Measurements from ENCODE around the gene TNFSF12. TPM values are rescaled to one million over a fixed set of nuclear protein-coding genes. Genes with fewer than 3 reads are reported as not detected.
"Not testable (repeated sequence)": the region's sequence is repeated elsewhere in the genome, so short reads cannot be mapped to it uniquely, and the experiment has no call there.

TNFSF12 gene
- total and polyA plus RNA-seq, 7 donors = 18.0 to 122 (median 60.1) TPM

GRCh38 chr17:7590743-7591142 lies 41.9 kb downstream of the TNFSF12 start:
- peaks cover 0 to 36% (median 26%) of the 10 kb centered on the region in 4 donors for H3K4me1 ChIP-seq
- 86 to 88% methylated on average over 4 of the region's 4 CpGs for WGBS, 2 donors
- no peak overlapping the region for H3K4me3 ChIP-seq
- no peaks in the 10 kb centered on the region for H3K27me3 ChIP-seq
- intact Hi-C loops (cut with DNase I) = no loop called here
- no peak for DNase-seq
- H3K9me3 ChIP-seq = no peaks in the 10 kb centered on the region
- no peak overlapping the region for H3K27ac ChIP-seq
- peaks cover 30 to 60% (median 49%) of the 10 kb centered on the region in 4 donors for H3K36me3 ChIP-seq
- TF ChIP-seq POLR2AphosphoS5 (IDR thresholded peaks at IDR 0.05) = no peak
- TF ChIP-seq, protein P1, sequence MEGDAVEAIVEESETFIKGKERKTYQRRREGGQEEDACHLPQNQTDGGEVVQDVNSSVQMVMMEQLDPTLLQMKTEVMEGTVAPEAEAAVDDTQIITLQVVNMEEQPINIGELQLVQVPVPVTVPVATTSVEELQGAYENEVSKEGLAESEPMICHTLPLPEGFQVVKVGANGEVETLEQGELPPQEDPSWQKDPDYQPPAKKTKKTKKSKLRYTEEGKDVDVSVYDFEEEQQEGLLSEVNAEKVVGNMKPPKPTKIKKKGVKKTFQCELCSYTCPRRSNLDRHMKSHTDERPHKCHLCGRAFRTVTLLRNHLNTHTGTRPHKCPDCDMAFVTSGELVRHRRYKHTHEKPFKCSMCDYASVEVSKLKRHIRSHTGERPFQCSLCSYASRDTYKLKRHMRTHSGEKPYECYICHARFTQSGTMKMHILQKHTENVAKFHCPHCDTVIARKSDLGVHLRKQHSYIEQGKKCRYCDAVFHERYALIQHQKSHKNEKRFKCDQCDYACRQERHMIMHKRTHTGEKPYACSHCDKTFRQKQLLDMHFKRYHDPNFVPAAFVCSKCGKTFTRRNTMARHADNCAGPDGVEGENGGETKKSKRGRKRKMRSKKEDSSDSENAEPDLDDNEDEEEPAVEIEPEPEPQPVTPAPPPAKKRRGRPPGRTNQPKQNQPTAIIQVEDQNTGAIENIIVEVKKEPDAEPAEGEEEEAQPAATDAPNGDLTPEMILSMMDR (IDR thresholded peaks at IDR 0.05) = no peak
- TF ChIP-seq EP300 (IDR thresholded peaks at IDR 0.05) = no peak
- TF ChIP-seq POLR2A (IDR thresholded peaks at IDR 0.05) = no peak

DNA sequence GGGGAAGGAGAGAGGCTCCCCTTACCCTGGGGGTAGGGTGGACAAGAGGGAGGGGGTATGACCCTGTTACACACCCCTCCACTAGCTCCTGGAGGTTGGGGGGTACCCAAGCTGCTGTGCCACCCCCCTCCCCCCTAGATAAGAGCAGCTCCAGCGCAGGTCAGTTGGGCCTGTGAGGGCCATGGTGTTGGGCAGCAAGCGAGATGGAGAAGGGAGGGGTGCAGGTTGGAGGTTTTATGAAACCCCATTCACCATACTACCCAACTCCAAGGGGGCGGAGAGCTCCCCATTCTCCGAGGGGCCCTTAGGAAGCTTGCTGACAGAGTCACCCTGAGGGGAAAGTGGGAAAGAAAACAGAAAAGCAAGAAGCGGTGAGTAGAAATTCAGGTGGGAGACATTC lies 42.7 kb downstream of the TNFSF12 start:
- H3K27ac ChIP-seq = no peak overlapping the region
- peaks cover 0 to 35% (median 25%) of the 10 kb centered on the region in 4 donors for H3K4me1 ChIP-seq
- H3K27me3 ChIP-seq = no peaks in the 10 kb centered on the region
- DNase-seq = no peak
- H3K4me3 ChIP-seq = no peak overlapping the region
- peaks cover 30 to 67% (median 57%) of the 10 kb centered on the region in 4 donors for H3K36me3 ChIP-seq
- TF ChIP-seq POLR2AphosphoS5 (IDR thresholded peaks at IDR 0.05) (no peak), EP300 (IDR thresholded peaks at IDR 0.05) (no peak), POLR2A (IDR thresholded peaks at IDR 0.05) (no peak)
- TF ChIP-seq, protein P1 (IDR thresholded peaks at IDR 0.05) = no peak
- intact Hi-C loops (cut with DNase I) = no loop called here
- 92 to 94% methylated on average over 5 of the region's 5 CpGs for WGBS, 2 donors
- H3K9me3 ChIP-seq = no peaks in the 10 kb centered on the region

DNA sequence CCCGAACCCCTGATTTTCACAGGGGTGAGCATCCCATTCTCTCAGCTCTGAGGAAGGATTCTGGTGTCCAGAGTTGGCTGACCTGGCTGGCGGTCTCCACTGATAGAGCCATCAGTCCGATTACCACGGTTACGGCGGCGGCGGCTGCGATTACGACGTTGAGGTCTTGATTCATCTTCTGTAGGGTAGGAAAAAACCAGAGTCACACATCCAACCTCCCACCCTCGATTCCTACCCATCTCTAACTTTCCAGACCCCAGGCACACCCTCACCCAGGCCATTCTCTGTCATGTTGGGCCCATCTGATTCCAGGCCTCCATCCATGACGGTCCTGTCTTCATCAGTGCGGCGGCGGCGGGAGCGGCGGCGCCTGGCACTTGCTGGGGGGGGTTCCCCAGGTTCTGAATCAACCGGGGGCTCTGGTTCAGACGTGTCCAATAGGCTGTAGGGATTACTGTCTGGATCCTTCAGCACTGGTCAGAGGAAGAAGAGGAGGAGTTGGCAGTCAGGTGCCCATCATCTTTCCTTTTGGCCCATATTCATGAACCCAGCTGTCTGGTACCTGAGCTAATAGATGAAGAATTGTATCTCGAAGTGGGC lies 43.7 kb downstream of the TNFSF12 start:
- TF ChIP-seq POLR2A (IDR thresholded peaks at IDR 0.05) (no peak), POLR2AphosphoS5 (IDR thresholded peaks at IDR 0.05) (no peak), EP300 (IDR thresholded peaks at IDR 0.05) (no peak)
- TF ChIP-seq, protein P1 (IDR thresholded peaks at IDR 0.05) = no peak
- no peaks in the 10 kb centered on the region for H3K9me3 ChIP-seq
- H3K4me1 ChIP-seq = peaks cover 0 to 25% (median 22%) of the 10 kb centered on the region in 4 donors
- intact Hi-C loops (cut with DNase I) = no loop called here
- no peak for DNase-seq
- peaks cover 30 to 68% (median 64%) of the 10 kb centered on the region in 4 donors for H3K36me3 ChIP-seq
- no peaks in the 10 kb centered on the region for H3K27me3 ChIP-seq
- WGBS, 2 donors = 94% methylated on average over 23 of the region's 23 CpGs
- H3K27ac ChIP-seq = no peak overlapping the region
- no peak overlapping the region for H3K4me3 ChIP-seq

GRCh38 chr17:7593296-7593695 lies 44.4 kb downstream of the TNFSF12 start:
- H3K36me3 ChIP-seq = peaks cover 30 to 70% (median 66%) of the 10 kb centered on the region in 4 donors
- intact Hi-C loops (cut with DNase I) = no loop called here
- WGBS, 2 donors = 90 to 91% methylated on average over 12 of the region's 12 CpGs
- H3K27ac ChIP-seq = no peak overlapping the region
- no peaks in the 10 kb centered on the region for H3K27me3 ChIP-seq
- no peak overlapping the region for H3K4me3 ChIP-seq
- H3K9me3 ChIP-seq = no peaks in the 10 kb centered on the region
- H3K4me1 ChIP-seq = peaks cover 0 to 18% (median 16%) of the 10 kb centered on the region in 4 donors
- TF ChIP-seq POLR2A (IDR thresholded peaks at IDR 0.05) (no peak), EP300 (IDR thresholded peaks at IDR 0.05) (no peak), POLR2AphosphoS5 (IDR thresholded peaks at IDR 0.05) (no peak)
- TF ChIP-seq, protein P1 (IDR thresholded peaks at IDR 0.05) = no peak
- no peak for DNase-seq

GRCh38 chr17:7597561-7597960 lies 48.7 kb downstream of the TNFSF12 start:
- DNase-seq; H3K9me3 ChIP-seq; H3K27me3 ChIP-seq; H3K27ac ChIP-seq; H3K4me1 ChIP-seq; H3K4me3 ChIP-seq; intact Hi-C loops (cut with DNase I): not testable (repeated sequence)
- H3K36me3 ChIP-seq = peaks cover 31 to 97% (median 92%) of the 10 kb centered on the region in 4 donors
- WGBS, 2 donors = 20 to 68% methylated on average over 5 of the region's 5 CpGs

Data from sigmoid colon (tissue), 7 donors.